ENCODE results near the gene ZNF892. TPM values are rescaled to one million over a fixed set of nuclear protein-coding genes. Genes with fewer than 3 reads are reported as not detected.

The ZNF892 gene
- 10 to 100 TPM; 14.7 to 16.7 TPM for total RNA-seq
- 5.5 TPM for polyA plus RNA-seq (2013, experiment 1 of 2)
- 7.6 TPM for polyA plus RNA-seq (2013, experiment 2 of 2)
- long read RNA-seq, experiment 1, partial matches to known transcripts, result 0 of 4 reads
- long read RNA-seq, experiment 1, other reads (novel, unspliced or antisense), result 4 of 4 reads
- long read RNA-seq, experiment 2, partial matches to known transcripts, result 0 of 6 reads
- long read RNA-seq, experiment 2, other reads (novel, unspliced or antisense), result 5 of 6 reads
- long read RNA-seq, experiment 3, transcript AC092835.1-201 (5 exons, 1,850 nt), result major isoform, 7 of 8 reads
- long read RNA-seq, experiment 3, partial matches to known transcripts, result 0 of 8 reads
- long read RNA-seq, experiment 3, other reads (novel, unspliced or antisense), result 1 of 8 reads
- long read RNA-seq, experiment 4, partial matches to known transcripts, result 4 of 6 reads
- long read RNA-seq, experiment 4, other reads (novel, unspliced or antisense), result 2 of 6 reads

- Histone ChIP-seq H3K9me3 (ENCODE audit: control insufficient read depth, low read length) (peaks cover 37% of the 10 kb centered on the region), H3K27me3 (ENCODE audit: control insufficient read depth, insufficient read depth, low read length, poor library complexity, severe bottlenecking) (no peaks in the 10 kb centered on the region), H3K27ac (ENCODE audit: low read depth, low read length) (peak within 1 kb of the TSS; percentile 84), H3K4me1 (ENCODE audit: control insufficient read depth, insufficient read depth, low read length) (no peaks in the 10 kb centered on the region), H3K4me3 (ENCODE audit: low read length) (peak within 1 kb of the TSS; percentile 96), H3K36me3 (ENCODE audit: control insufficient read depth, insufficient read depth, low read length) (peaks cover 34% of the 10 kb centered on the region), H3K9ac (ENCODE audit: extremely low read depth, low read length, poor library complexity, severe bottlenecking) (peak within 1 kb of the TSS; percentile 66)
- peak within 1 kb of the TSS; percentile 76 for H3K4me3 Mint-ChIP-seq
- peaks cover 40% of the 10 kb centered on the region for H3K36me3 Mint-ChIP-seq (ENCODE audit: low read depth)
- TF ChIP-seq CTCF (conservative IDR thresholded peaks at IDR 0.05), result peak; percentile 48
- H3K4me1 Mint-ChIP-seq, result peaks cover 9% of the 10 kb centered on the region
- peak within 1 kb of the TSS; percentile 91 for H3K27ac Mint-ChIP-seq
- whole genome bisulfite sequencing, 2 experiments (ENCODE audit: insufficient coverage in 1 of 2, insufficient read length in 1 of 2), result 1% methylated on average over 20 to 74 of the region's 74 CpGs
- peaks cover 29% of the 10 kb centered on the region for H3K9me3 Mint-ChIP-seq
- DNase-seq, result peak; percentile 99
- H3K27me3 Mint-ChIP-seq (ENCODE audit: insufficient read depth), result peaks cover 21% of the 10 kb centered on the region
Measured at GRCh38 chr2:95207111-95207961, at the start of gene ZNF892. Gene ZNF892 (plus strand): TSS chr2:95207521. CDS start chr2:95207816, 295 bp downstream.

- no peak for TF ChIP-seq CTCF (conservative IDR thresholded peaks at IDR 0.05)
- 86 to 98% methylated on average over 7 to 10 of the region's 10 CpGs for WGBS, 2 experiments (ENCODE audit: insufficient coverage in 1 of 2, insufficient read length in 1 of 2)
- Histone ChIP-seq H3K9ac (ENCODE audit: extremely low read depth, low read length, poor library complexity, severe bottlenecking) (no peak overlapping the region), H3K27me3 (ENCODE audit: control insufficient read depth, insufficient read depth, low read length, poor library complexity, severe bottlenecking) (no peaks in the 10 kb centered on the region), H3K36me3 (ENCODE audit: control insufficient read depth, insufficient read depth, low read length) (peaks cover 31% of the 10 kb centered on the region), H3K27ac (ENCODE audit: low read depth, low read length) (no peak overlapping the region), H3K4me3 (ENCODE audit: low read length) (peak overlapping the region; percentile 85), H3K4me1 (ENCODE audit: control insufficient read depth, insufficient read depth, low read length) (no peaks in the 10 kb centered on the region), H3K9me3 (ENCODE audit: control insufficient read depth, low read length) (peaks cover 36% of the 10 kb centered on the region)
- peaks cover 4% of the 10 kb centered on the region for H3K27me3 Mint-ChIP-seq (ENCODE audit: insufficient read depth)
- peaks cover 8% of the 10 kb centered on the region for H3K4me1 Mint-ChIP-seq
- peak overlapping the region; percentile 75 for H3K4me3 Mint-ChIP-seq
- H3K27ac Mint-ChIP-seq, result no peak overlapping the region
- DNase-seq, result no peak
- peaks cover 47% of the 10 kb centered on the region for H3K36me3 Mint-ChIP-seq (ENCODE audit: low read depth)
- peaks cover 9% of the 10 kb centered on the region for H3K9me3 Mint-ChIP-seq
Measured at GRCh38 chr2:95158441-95158840, 48.9 kb upstream of the ZNF892 start.

GRCh38 chr2:95158891-95159619 lies 48.3 kb upstream of the ZNF892 start:
- Mint-ChIP-seq H3K4me1 (peaks cover 10% of the 10 kb centered on the region), H3K4me3 (peak overlapping the region; percentile 75), H3K9me3 (peaks cover 5% of the 10 kb centered on the region), H3K27ac (no peak overlapping the region), H3K27me3 (ENCODE audit: insufficient read depth) (peaks cover 4% of the 10 kb centered on the region), H3K36me3 (ENCODE audit: low read depth) (peaks cover 41% of the 10 kb centered on the region)
- peak; percentile 81 for DNase-seq
- H3K4me3 ChIP-seq (ENCODE audit: low read length), result peak overlapping the region; percentile 85
- no peaks in the 10 kb centered on the region for H3K4me1 ChIP-seq (ENCODE audit: control insufficient read depth, insufficient read depth, low read length)
- no peak overlapping the region for H3K27ac ChIP-seq (ENCODE audit: low read depth, low read length)
- 7 to 17% methylated on average over 14 to 58 of the region's 58 CpGs for WGBS, 2 experiments (ENCODE audit: insufficient coverage in 1 of 2, insufficient read length in 1 of 2)
- H3K36me3 ChIP-seq (ENCODE audit: control insufficient read depth, insufficient read depth, low read length), result peaks cover 25% of the 10 kb centered on the region
- peak overlapping the region; percentile 40 for H3K9ac ChIP-seq (ENCODE audit: extremely low read depth, low read length, poor library complexity, severe bottlenecking)
- no peaks in the 10 kb centered on the region for H3K27me3 ChIP-seq (ENCODE audit: control insufficient read depth, insufficient read depth, low read length, poor library complexity, severe bottlenecking)
- TF ChIP-seq CTCF (conservative IDR thresholded peaks at IDR 0.05), result no peak
- peaks cover 30% of the 10 kb centered on the region for H3K9me3 ChIP-seq (ENCODE audit: control insufficient read depth, low read length)
